ENCODE results near the gene RAP1GAP2.

RAP1GAP2 gene

DNA sequence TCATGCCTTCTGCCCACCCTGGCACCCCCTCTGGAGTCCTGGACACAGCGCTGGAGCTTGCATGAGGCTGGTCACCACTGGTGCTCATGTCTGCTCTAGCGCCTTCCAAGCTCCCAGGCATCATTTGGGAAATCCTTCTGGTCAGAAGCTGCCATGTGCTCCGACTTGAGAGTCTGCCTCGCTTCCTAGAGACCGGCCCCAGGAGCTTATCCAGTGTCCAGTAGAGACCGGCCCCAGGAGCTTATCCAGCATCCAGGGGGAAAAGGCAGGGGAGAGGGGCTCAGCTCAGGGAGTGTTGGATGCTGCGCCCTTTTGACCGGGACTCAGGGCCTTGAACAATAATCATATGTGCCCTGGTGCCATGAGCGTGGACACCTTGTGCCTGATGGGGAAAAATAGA, 106.3 kb downstream of the RAP1GAP2 start:
- FAIRE-seq (no peak), DNase-seq (ENCODE audit: extremely low spot score, insufficient read length, low read depth) (no peak)

- DNase-seq (ENCODE audit: extremely low spot score, insufficient read length, low read depth), result no peak
- FAIRE-seq, result no peak
Observed at GRCh38 chr17:2903193-2903974, 107.1 kb downstream of the RAP1GAP2 start.

- DNase-seq (ENCODE audit: extremely low spot score, insufficient read length, low read depth), result no peak
Observed at GRCh38 chr17:2904135-2904534, 107.9 kb downstream of the RAP1GAP2 start.

GRCh38 chr17:2905269-2905668, 109.0 kb downstream of the RAP1GAP2 start:
- no peak for DNase-seq (ENCODE audit: extremely low spot score, insufficient read length, low read depth)

More at GRCh38 chr17:2904135-2904534, 107.9 kb downstream of the RAP1GAP2 start:
- no peak for FAIRE-seq

GRCh38 chr17:2905696-2906501, 109.7 kb downstream of the RAP1GAP2 start:
- DNase-seq (ENCODE audit: extremely low spot score, insufficient read length, low read depth) (no peak), FAIRE-seq (no peak)

More at GRCh38 chr17:2905269-2905668, 109.0 kb downstream of the RAP1GAP2 start:
- FAIRE-seq, result no peak

DNA sequence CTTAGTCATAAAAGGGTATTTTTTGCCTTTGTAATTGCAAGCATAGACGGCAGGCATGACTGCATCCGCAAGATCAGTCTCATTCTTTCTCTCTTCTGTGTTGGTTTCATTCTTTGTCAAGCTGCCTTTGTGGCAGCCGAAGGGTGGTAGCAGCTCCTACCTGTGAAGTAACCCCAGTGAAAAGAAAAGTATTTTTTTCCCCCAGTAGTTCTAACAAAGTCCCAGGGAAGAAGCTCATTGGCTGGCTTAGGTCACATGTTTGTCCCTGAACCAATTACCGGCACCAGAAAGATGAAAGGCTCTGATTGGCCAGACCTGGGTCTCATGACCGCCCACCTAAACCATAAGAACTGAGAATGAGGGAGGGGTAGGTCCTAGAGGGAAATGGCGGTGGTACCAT, 110.7 kb downstream of the RAP1GAP2 start:
- no peak for FAIRE-seq
- DNase-seq (ENCODE audit: extremely low spot score, insufficient read length, low read depth), result no peak

DNA sequence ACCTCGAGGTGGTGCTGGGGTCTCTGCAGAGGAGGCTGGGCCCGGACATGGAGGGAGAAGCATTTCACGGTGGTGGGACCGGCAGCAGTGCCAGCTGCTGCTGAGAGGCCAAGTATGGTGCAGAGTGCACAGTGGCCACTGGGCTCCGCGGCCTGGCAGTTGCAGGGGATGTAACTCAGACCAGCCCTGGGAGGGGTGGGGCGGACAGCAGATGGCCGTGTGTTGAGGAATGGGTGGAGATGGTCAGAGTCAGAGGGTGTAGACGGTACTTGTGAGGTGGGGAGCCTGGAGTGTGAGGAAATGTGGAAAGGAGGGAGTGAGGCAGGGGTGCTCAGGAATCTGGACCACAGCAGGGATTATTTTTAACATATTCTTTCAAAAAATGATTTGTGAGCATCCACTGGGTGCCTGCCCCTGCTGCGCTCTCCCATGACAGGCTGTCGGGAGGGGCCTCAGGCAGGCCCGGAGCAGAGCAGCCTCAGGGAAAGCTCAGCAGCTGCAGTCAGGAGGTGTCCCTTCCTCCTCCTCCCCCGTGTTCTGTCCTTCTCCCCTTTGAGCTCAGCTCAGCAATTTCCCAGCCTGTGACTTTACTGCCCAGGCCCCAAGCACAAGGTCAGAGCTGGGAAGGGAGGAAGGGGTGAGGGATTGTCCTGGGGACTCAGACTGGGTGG, 113.1 kb downstream of the RAP1GAP2 start:
- DNase-seq (ENCODE audit: extremely low spot score, insufficient read length, low read depth) (no peak), FAIRE-seq (no peak)

DNA sequence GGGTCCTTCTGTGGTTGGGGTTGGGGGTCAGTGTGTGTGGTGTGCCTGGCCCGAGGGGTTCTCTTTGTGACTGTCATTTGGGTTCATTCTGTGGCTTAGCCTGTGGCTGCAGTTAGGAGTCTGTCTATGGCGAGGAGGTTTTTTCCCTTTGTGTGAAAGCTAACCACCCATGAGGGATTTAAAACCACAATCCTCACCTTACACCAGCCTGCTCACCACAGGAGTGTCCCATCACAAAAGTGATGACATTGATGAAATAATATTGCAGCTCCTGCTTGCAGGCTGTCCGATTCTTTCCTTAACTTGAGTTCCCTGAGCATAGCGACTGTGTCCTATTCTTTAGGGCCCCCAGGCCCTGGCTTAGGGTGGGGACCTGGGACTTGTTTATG, 113.6 kb downstream of the RAP1GAP2 start:
- no peak for FAIRE-seq
- no peak for DNase-seq (ENCODE audit: extremely low spot score, insufficient read length, low read depth)

- FAIRE-seq, result no peak
- no peak for DNase-seq (ENCODE audit: extremely low spot score, insufficient read length, low read depth)
Observed at GRCh38 chr17:2911035-2911754, 115.0 kb downstream of the RAP1GAP2 start.

DNA sequence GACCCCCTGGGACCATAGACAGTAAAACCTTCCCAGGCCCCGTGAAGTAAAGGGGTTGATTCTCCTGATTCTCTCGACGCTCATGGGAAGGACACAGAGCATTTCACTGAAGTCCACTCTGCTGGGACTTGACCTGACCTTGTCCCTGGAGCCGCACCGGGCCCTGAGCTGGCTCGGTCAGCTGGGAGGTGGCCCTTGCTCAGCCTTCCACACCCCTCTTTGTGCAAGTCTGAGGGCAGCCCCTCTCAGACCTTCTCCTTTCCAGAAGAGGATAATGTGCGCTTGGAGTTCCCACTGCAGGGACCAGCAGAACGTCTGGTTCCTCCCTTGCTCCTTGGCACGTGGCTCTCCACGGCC, 115.5 kb downstream of the RAP1GAP2 start:
- DNase-seq (ENCODE audit: extremely low spot score, insufficient read length, low read depth), result no peak
- no peak for FAIRE-seq

DNA sequence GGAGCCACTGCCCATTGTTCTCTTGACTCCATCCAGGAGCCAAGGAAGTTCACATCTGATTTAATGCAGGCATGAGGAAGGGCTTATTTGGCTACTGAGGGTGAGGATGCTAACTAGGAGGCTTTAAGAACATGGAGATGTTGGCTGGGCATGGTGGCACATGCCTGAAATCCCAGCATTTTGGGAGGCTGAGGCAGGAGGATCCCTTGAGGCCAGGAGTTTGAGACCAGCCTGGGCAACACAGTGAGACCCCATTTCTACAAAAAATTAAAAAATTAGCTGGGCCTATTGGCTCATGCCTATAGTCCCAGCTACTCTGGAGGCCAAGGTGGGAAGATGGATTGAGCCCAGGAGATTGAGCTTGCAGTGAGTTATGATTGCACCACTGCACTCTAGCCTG, 116.5 kb downstream of the RAP1GAP2 start:
- DNase-seq (ENCODE audit: extremely low spot score, insufficient read length, low read depth) (no peak), FAIRE-seq (no peak)

DNA sequence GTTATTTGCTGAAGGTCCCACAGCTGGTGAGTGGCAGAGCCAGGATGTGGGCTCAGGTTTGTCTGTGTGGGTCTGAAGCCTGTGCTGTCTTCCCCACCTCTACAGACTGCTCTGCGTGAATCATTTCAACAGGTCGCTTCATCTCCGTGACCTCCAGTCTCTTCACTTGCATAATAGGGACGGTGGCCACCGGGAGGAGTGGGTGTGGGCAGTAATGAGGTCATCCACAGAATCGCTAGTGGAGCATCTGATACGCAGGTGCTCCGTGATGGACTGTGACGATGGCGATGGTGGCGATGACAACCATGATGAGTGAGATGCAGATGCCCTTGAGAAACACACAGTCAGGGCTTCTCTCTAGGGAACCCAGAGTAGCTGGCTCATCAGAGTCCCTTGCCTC, 120.2 kb downstream of the RAP1GAP2 start:
- no peak for FAIRE-seq
- no peak for DNase-seq (ENCODE audit: extremely low spot score, insufficient read length, low read depth)

GRCh38 chr17:2921443-2921842, 125.2 kb downstream of the RAP1GAP2 start:
- FAIRE-seq (no peak), DNase-seq (ENCODE audit: extremely low spot score, insufficient read length, low read depth) (no peak)

DNA sequence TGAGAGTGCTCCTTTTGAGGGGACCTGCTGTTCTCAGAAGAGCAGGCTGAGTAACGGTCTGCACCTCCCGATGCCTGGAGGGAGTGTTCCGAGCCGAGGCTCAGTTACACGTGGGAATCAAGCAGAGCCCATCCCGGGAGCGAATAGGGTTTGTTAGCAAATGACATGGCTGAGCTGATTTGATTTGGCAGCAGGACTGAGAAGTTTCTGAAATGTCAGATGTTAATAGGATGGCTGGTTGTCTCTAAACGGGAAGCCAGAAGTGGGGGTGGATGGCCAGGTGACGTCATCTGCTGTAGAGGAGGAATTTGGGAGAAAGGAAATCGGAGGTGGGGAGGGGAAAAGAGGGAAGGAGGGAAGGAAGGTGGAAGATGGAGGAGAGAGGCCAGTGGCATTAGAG, 128.0 kb downstream of the RAP1GAP2 start:
- FAIRE-seq (no peak), DNase-seq (ENCODE audit: extremely low spot score, insufficient read length, low read depth) (no peak)

GRCh38 chr17:2925011-2925410, 128.8 kb downstream of the RAP1GAP2 start:
- DNase-seq (ENCODE audit: extremely low spot score, insufficient read length, low read depth) (no peak), FAIRE-seq (no peak)

DNA sequence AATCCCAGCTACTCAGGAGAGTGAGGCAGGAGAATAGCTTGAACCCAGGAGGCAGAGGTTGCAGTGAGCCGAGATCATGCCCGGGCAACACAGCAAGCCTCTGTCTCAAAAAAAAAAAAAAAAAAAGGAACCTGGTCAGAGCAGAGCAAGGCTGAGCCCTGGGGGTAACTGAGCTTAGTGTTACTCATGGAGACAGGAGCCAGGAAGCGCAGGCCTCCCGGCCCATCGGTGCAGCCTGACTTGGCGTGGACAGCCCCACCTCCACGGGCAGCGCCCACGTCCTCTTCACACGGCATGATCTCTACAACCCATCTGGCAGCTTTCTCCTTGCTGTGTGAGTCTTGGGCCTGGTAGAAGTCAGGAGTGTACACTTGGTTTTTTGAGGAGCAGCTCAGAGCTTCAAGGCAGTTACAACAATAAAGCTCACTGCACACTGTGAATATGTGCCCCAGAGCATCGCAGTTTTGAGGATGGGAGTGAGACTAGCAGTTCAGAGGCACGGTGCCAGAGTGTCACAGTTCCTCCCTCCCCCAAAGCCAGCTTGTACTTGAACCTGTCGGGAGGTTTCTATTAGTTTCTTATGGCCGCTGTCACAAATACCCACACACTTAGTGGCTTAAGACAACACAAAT, 129.9 kb downstream of the RAP1GAP2 start:
- DNase-seq (ENCODE audit: extremely low spot score, insufficient read length, low read depth), result no peak
- FAIRE-seq, result no peak

GRCh38 chr17:2928294-2928890, 132.2 kb downstream of the RAP1GAP2 start:
- no peak for FAIRE-seq
- DNase-seq (ENCODE audit: extremely low spot score, insufficient read length, low read depth), result no peak

GRCh38 chr17:2929881-2930533, 133.8 kb downstream of the RAP1GAP2 start:
- no peak for FAIRE-seq
- DNase-seq (ENCODE audit: extremely low spot score, insufficient read length, low read depth), result no peak

DNA sequence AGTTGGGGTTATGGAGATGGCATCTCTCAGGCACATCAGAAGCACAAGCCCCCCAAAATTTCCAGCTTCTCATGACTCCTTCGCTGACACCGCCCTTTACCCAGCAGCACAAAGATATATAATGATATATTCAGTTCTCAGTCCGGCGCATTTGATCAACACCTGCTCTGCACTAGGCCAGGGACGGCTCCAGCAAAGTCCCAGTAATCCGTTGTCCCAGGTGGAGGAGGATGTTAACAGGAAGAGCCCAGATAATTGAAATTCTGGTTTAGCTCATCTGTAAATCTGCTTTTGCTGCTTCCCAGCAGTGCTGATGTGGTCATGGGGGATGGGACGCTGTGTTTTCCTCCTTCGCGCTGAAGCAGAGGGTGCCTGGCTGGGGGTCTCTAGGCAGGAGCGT, 135.6 kb downstream of the RAP1GAP2 start:
- no peak for DNase-seq (ENCODE audit: extremely low spot score, insufficient read length, low read depth)
- FAIRE-seq, result no peak
